HepG2 (cell line): ENCODE results near the gene DCC. TPM values are rescaled to one million over a fixed set of nuclear protein-coding genes. Genes with fewer than 3 reads are reported as not detected.

Source experiments
- ATAC-seq: fragments of 200-7000 bp; cut with Tn5 transposase; 3 replicates; pipeline ENCODE4 v1.9.1; 2020; ENCODE audit warnings: mild to moderate bottlenecking, moderate library complexity
- BruUV-seq: library from RNA; stranded (reverse); fragments of 400-500 nt; replicated peaks from 2 replicates; lab custom pipeline; 2021; lab: Mats Ljungman, UMichigan
- CTCF ChIA-PET: fragments of 300-600 bp; formaldehyde crosslinking; extraction: SDS; loops from one replicate; lab custom pipeline; 2021; ENCODE audit warnings: low total read pairs, inconsistent platforms, low intra/inter-chr PET ratio; lab: Yijun Ruan, JAX
- POLR2A ChIA-PET: fragments of 350-600 bp; sonication (Branson Sonifier 250); formaldehyde crosslinking; loops from one replicate; lab custom pipeline; 2020; ENCODE audit warnings: antibody characterized with exemption, inconsistent platforms; lab: Yijun Ruan, JAX
- DNase-seq: peaks from one replicate; pipeline ENCODE4 v3.0.0-alpha.2; 2015; ENCODE audit warnings: low spot score
- FAIRE-seq: peaks from 3 replicates; lab custom pipeline; 2011; peaks lifted over from hg19 to GRCh38; lab: Jason Lieb, UNC
- H2AFZ ChIP-seq: one replicate; pipeline ENCODE4 v1.6.1; 2011; ENCODE audit warnings: low read length, inconsistent platforms
- H3K27ac ChIP-seq: fragments of 300-600 bp; 3 replicates; pipeline ENCODE4 v1.8.0; 2011; ENCODE audit warnings: mixed run types, mild to moderate bottlenecking, mixed read lengths, low read length, inconsistent platforms; ENCODE audit not compliant: insufficient read depth; ENCODE audit errors: extremely low read length
- H3K27me3 ChIP-seq, 2 experiments: fragments of 200-600 bp in 1 of 2; 2 replicates in 1 of 2; 3 replicates in 1 of 2; pipeline versions ENCODE4 v1.6.0 to v1.8.0; 2011; ENCODE audit warnings: low read length in 2 of 2, mild to moderate bottlenecking in 2 of 2, moderate library complexity in 2 of 2, inconsistent platforms in 1 of 2; ENCODE audit not compliant: insufficient read depth in 2 of 2, control insufficient read depth in 1 of 2
- H3K36me3 ChIP-seq, 2 experiments: fragments of 200-600 bp in 1 of 2; replicated peaks in 1 of 2; 2 replicates in 1 of 2; 3 replicates in 1 of 2; pipeline versions ENCODE4 v1.5.1 to v1.8.0; 2011; ENCODE audit warnings: low read length in 2 of 2, inconsistent platforms in 1 of 2; ENCODE audit not compliant: insufficient read depth in 2 of 2, control insufficient read depth in 1 of 2
- H3K4me1 ChIP-seq: 2 replicates; pipeline ENCODE4 v1.5.1; 2012; ENCODE audit warnings: low read length, inconsistent platforms; ENCODE audit not compliant: insufficient read depth
- H3K4me2 ChIP-seq: 2 replicates; pipeline ENCODE4 v1.6.0; 2011; ENCODE audit warnings: low read depth, low read length, inconsistent platforms
- H3K4me3 ChIP-seq, 3 experiments: fragments of 200-600 bp in 1 of 3; sonication (generic), shearing (Covaris generic) in 1 of 3; replicated peaks in 1 of 3; 2 replicates each; pipeline ENCODE4 v1.5.1; 2011 to 2016; ENCODE audit warnings: low read length in 3 of 3, inconsistent platforms in 2 of 3, low read depth in 2 of 3, mild to moderate bottlenecking in 2 of 3, control low read depth in 1 of 3, mixed read lengths in 1 of 3; ENCODE audit not compliant: insufficient read depth in 1 of 3
- H3K79me2 ChIP-seq: one replicate; pipeline ENCODE4 v1.6.1; 2011; ENCODE audit warnings: low read length, inconsistent platforms; ENCODE audit not compliant: insufficient read depth
- H3K9ac ChIP-seq: 2 replicates; pipeline ENCODE4 v1.6.0; 2011; ENCODE audit warnings: mild to moderate bottlenecking, low read depth, low read length, inconsistent platforms; ENCODE audit not compliant: insufficient read depth
- H3K9me3 ChIP-seq: 2 replicates; pipeline ENCODE4 v1.5.1; 2012; ENCODE audit warnings: mild to moderate bottlenecking, low read length
- H4K20me1 ChIP-seq: 2 replicates; pipeline ENCODE4 v1.6.0; 2011; ENCODE audit warnings: inconsistent platforms, mild to moderate bottlenecking, low read length, moderate library complexity; ENCODE audit not compliant: insufficient read depth
- FOXJ3 ChIP-seq: sonication (generic); formaldehyde crosslinking; IDR thresholded peaks from 2 replicates; pipeline ENCODE4 v1.4.0; 2020; ENCODE audit warnings: missing genetic modification reagents, mild to moderate bottlenecking, borderline replicate concordance
- MTF1 ChIP-seq: sonication (generic); formaldehyde crosslinking; IDR thresholded peaks from 2 replicates; pipeline ENCODE4 v1.5.0; 2020; ENCODE audit warnings: missing genetic modification reagents
- SALL2 ChIP-seq: sonication (generic); formaldehyde crosslinking; IDR thresholded peaks from 2 replicates; pipeline ENCODE4 v1.8.1; 2023; ENCODE audit warnings: mild to moderate bottlenecking, missing genetic modification reagents, inconsistent platforms
- ZFYVE20 ChIP-seq: sonication (generic); formaldehyde crosslinking; IDR thresholded peaks from 2 replicates; pipeline ENCODE4 v1.8.0; 2023; ENCODE audit warnings: low read depth, mild to moderate bottlenecking, moderate library complexity, missing genetic modification reagents, borderline replicate concordance
- ZNF256 ChIP-seq: sonication (generic); formaldehyde crosslinking; conservative IDR thresholded peaks from 2 replicates; pipeline ENCODE4 v1.4.0; 2020; ENCODE audit warnings: missing genetic modification reagents
- ZNF331 ChIP-seq: sonication (generic); formaldehyde crosslinking; IDR thresholded peaks from 2 replicates; pipeline ENCODE4 v1.4.0; 2020; ENCODE audit warnings: missing genetic modification reagents
- WGBS: methylation state at CpG from one replicate; pipeline ENCODE4 v1.1.6; 2017; ENCODE audit warnings: low lambda C conversion rate; 5-methylcytosine and 5-hydroxymethylcytosine counted together
- in situ Hi-C: cut with HindIII; loops from 2 replicates; pipeline ENCODE4 v1.10.0; 2017; ENCODE audit warnings: low pct_unique_long_range_greater_than_20kb; ENCODE audit not compliant: extremely low pct_ligation_motif_present
- intact Hi-C: fragments of 100-400 bp; cut with micrococcal nuclease; formaldehyde crosslinking; loops from one replicate; pipeline ENCODE4 v1.10.0; 2022; ENCODE audit not compliant: unreplicated experiment
- polyA plus RNA-seq, 8 experiments: library from polyadenylated mRNA; depleted of rRNA in 3 of 8; stranded (reverse) in 7 of 8; unstranded in 1 of 8; fragments of >200 nt; fragmentation: Illumina TruSeq in 4 of 8; extraction: Trizol in 4 of 8; gene quantifications; 2 replicates each; pipeline versions ENCODE4 v1.2.1 to v1.2.3, GENCODE V29; 2011 to 2016; ENCODE audit warnings: low read depth in 4 of 8, missing spikeins in 1 of 8, mixed read lengths in 1 of 8; ENCODE audit not compliant: insufficient read depth in 1 of 8
- total RNA-seq, 5 experiments: library from RNA; depleted of rRNA; stranded (reverse); fragments of >200 nt; fragmentation: Illumina TruSeq; extraction: Trizol; gene quantifications; 2 replicates each; pipeline ENCODE4 v1.2.3, GENCODE V29; 2016; ENCODE audit warnings: low read depth in 1 of 5
- TF ChIP-seq, protein P1 (sequence below): sonication (generic); formaldehyde crosslinking; IDR thresholded peaks from 2 replicates; pipeline ENCODE4 v1.4.0; 2020; ENCODE audit warnings: low read depth, mild to moderate bottlenecking, missing genetic modification reagents
- TF ChIP-seq, protein P2 (sequence below): sonication (generic); formaldehyde crosslinking; IDR thresholded peaks from 2 replicates; pipeline ENCODE4 v1.4.0; 2020; ENCODE audit warnings: missing genetic modification reagents; ENCODE audit errors: not compliant biosample characterization
- TF ChIP-seq, protein P3 (sequence below): sonication (generic); formaldehyde crosslinking; IDR thresholded peaks from 2 replicates; pipeline ENCODE4 v1.4.0; 2020; ENCODE audit warnings: mild to moderate bottlenecking, missing genetic modification reagents

DCC gene
- total and polyA plus RNA-seq, 2 of the 13 experiments (the other 11 are each of a cell fraction or from before 2014, with no cell fraction given) = not detected

DNA sequence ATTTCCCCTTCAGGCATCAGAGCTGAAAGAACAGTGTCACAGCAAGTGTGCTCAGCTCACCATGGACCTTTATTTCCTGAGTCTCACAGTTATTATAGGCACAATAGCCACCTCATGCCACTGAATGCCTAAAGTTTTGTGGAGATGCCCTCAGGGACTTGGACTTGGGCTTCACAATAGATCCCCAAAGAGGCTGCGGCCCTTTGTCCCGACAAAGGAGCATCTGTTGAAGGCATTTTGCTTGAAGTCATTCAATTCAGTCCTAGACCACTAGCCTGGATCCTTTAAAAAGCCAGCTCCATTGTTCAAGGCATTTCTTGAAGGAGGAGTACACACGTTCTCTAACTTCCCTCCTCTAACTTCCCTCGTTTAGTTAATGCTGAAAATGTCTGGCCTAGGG is 125.4 kb downstream of the DCC start:
- H3K9ac ChIP-seq = no peak overlapping the region
- no peaks in the 10 kb centered on the region for H3K36me3 ChIP-seq
- no peak overlapping the region for H3K4me2 ChIP-seq
- POLR2A ChIA-PET = no interaction called here
- intact Hi-C loops = no loop called here
- TF ChIP-seq FOXJ3 (CRISPR knock-in tag) (no peak), SALL2 (CRISPR knock-in tag) (no peak), ZFYVE20 (CRISPR knock-in tag) (no peak), ZNF331 (no peak), ZNF256 (CRISPR knock-in tag) (no peak), MTF1 (CRISPR knock-in tag) (no peak)
- TF ChIP-seq, protein P1, sequence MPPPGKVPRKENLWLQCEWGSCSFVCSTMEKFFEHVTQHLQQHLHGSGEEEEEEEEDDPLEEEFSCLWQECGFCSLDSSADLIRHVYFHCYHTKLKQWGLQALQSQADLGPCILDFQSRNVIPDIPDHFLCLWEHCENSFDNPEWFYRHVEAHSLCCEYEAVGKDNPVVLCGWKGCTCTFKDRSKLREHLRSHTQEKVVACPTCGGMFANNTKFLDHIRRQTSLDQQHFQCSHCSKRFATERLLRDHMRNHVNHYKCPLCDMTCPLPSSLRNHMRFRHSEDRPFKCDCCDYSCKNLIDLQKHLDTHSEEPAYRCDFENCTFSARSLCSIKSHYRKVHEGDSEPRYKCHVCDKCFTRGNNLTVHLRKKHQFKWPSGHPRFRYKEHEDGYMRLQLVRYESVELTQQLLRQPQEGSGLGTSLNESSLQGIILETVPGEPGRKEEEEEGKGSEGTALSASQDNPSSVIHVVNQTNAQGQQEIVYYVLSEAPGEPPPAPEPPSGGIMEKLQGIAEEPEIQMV (CRISPR knock-in tag) = no peak
- TF ChIP-seq, protein P2, sequence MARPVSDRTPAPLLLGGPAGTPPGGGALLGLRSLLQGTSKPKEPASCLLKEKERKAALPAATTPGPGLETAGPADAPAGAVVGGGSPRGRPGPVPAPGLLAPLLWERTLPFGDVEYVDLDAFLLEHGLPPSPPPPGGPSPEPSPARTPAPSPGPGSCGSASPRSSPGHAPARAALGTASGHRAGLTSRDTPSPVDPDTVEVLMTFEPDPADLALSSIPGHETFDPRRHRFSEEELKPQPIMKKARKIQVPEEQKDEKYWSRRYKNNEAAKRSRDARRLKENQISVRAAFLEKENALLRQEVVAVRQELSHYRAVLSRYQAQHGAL (CRISPR knock-in tag) = no peak
- TF ChIP-seq, protein P3, sequence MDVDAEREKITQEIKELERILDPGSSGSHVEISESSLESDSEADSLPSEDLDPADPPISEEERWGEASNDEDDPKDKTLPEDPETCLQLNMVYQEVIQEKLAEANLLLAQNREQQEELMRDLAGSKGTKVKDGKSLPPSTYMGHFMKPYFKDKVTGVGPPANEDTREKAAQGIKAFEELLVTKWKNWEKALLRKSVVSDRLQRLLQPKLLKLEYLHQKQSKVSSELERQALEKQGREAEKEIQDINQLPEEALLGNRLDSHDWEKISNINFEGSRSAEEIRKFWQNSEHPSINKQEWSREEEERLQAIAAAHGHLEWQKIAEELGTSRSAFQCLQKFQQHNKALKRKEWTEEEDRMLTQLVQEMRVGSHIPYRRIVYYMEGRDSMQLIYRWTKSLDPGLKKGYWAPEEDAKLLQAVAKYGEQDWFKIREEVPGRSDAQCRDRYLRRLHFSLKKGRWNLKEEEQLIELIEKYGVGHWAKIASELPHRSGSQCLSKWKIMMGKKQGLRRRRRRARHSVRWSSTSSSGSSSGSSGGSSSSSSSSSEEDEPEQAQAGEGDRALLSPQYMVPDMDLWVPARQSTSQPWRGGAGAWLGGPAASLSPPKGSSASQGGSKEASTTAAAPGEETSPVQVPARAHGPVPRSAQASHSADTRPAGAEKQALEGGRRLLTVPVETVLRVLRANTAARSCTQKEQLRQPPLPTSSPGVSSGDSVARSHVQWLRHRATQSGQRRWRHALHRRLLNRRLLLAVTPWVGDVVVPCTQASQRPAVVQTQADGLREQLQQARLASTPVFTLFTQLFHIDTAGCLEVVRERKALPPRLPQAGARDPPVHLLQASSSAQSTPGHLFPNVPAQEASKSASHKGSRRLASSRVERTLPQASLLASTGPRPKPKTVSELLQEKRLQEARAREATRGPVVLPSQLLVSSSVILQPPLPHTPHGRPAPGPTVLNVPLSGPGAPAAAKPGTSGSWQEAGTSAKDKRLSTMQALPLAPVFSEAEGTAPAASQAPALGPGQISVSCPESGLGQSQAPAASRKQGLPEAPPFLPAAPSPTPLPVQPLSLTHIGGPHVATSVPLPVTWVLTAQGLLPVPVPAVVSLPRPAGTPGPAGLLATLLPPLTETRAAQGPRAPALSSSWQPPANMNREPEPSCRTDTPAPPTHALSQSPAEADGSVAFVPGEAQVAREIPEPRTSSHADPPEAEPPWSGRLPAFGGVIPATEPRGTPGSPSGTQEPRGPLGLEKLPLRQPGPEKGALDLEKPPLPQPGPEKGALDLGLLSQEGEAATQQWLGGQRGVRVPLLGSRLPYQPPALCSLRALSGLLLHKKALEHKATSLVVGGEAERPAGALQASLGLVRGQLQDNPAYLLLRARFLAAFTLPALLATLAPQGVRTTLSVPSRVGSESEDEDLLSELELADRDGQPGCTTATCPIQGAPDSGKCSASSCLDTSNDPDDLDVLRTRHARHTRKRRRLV = no peak
- FAIRE-seq (no peak), ATAC-seq (no peak), DNase-seq (no peak)
- in situ Hi-C loops = no loop called here
- no peaks in the 10 kb centered on the region for H3K9me3 ChIP-seq
- H3K4me3 ChIP-seq = no peak overlapping the region
- H3K4me1 ChIP-seq = no peaks in the 10 kb centered on the region
- CTCF ChIA-PET = no interaction called here
- BruUV-seq = no TSS peak
- no peaks in the 10 kb centered on the region for H3K79me2 ChIP-seq
- no peaks in the 10 kb centered on the region for H4K20me1 ChIP-seq
- whole genome bisulfite sequencing = 0% methylated on average over 4 of the region's 4 CpGs
- no peak overlapping the region for H2AFZ ChIP-seq
- no peak overlapping the region for H3K27ac ChIP-seq
- no peaks in the 10 kb centered on the region for H3K27me3 ChIP-seq
